ENCODE results near the gene FAAP20.
A peak's percentile ranks its signal among the peaks of the same experiment; 100 is the strongest.

Gene FAAP20

GRCh38 chr1:2213576-2214505, 19.3 kb upstream of the FAAP20 start:
- H3K4me3 ChIP-seq (ENCODE audit: low read depth, low read length): no peak overlapping the region
- peak; percentile 86 for DNase-seq (ENCODE audit: low read depth)
- no peak for TF ChIP-seq CTCF (conservative IDR thresholded peaks at IDR 0.05; ENCODE audit: low read depth, low read length)

- peak overlapping the region; percentile 46 for H3K4me3 ChIP-seq (ENCODE audit: low read depth, low read length)
- TF ChIP-seq CTCF (conservative IDR thresholded peaks at IDR 0.05; ENCODE audit: low read depth, low read length): peak; percentile 28
- DNase-seq (ENCODE audit: low read depth): peak; percentile 98
Measured at GRCh38 chr1:2212532-2213491, 18.2 kb upstream of the FAAP20 start.

- no peak for TF ChIP-seq CTCF (conservative IDR thresholded peaks at IDR 0.05; ENCODE audit: low read depth, low read length)
- H3K4me3 ChIP-seq (ENCODE audit: low read depth, low read length): peak overlapping the region; percentile 42
- no peak for DNase-seq (ENCODE audit: low read depth)
Measured at GRCh38 chr1:2212274-2212531, 17.6 kb upstream of the FAAP20 start.

- TF ChIP-seq CTCF (conservative IDR thresholded peaks at IDR 0.05; ENCODE audit: low read depth, low read length): no peak
- DNase-seq (ENCODE audit: low read depth): no peak
- H3K4me3 ChIP-seq (ENCODE audit: low read depth, low read length): no peak overlapping the region
Measured at GRCh38 chr1:2210786-2211185, 16.2 kb upstream of the FAAP20 start.

DNA sequence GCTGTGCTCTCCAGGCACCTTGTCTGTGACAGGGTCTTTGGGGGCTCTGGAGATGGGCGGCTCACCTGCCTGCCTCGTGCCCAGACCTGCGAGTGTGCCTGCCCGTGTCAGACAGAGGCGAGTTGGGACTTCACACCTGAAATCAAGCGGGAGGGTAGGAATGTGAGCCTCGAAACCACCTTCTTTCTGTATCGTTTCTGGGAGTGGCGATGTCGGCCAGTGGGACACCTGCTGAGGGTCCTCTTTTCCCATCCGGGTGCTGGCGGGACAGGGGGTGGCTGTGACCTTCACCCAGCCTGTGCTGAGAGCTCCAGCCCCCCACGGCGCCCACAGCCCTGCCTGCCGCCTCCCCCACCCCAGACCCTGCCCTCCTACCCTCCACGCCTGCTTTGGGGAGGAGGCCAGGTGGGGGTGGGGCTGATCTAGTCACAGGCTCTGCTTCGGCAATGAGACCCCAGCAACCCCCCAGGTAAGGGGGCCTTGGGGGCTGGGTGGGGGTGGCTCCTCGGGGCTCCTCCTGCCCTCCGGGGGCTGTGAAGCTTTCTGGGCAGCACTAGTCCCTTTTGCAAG, 15.6 kb upstream of the FAAP20 start:
- no peak for DNase-seq (ENCODE audit: low read depth)
- H3K4me3 ChIP-seq (ENCODE audit: low read depth, low read length): no peak overlapping the region
- TF ChIP-seq CTCF (conservative IDR thresholded peaks at IDR 0.05; ENCODE audit: low read depth, low read length): no peak

DNA sequence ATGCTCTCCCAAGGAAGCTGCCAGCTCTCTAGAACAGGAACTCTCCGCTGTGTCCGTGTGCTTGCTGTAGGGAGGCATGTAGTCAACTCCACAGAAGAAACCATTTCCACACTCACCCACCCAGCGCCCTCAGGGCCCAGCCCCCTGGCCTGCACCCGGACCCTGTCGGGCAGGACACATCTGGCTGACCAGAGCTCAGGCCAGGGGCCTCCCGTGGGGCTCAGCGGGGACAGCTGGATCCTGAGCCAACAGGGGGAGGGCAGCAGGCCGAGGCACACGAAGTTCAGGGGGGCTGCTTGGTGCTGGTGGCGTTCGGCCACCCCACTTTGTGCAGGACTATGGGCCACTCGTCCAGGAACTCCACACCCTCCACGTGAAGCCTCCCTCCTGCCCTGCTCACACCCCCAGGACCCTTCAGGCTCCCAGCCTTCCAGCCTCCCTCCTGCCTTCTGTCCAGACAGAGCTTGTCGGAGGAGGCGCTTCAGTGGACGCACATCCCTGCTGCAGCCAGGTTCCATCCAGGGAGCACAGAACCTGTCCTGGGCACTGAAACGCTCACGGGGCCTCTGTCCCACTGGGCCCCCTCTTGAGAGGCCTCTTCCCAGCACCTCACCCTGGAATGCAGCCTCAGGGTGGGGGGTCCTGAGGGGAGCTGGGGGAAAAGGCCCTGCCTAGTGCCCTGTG, 15.0 kb upstream of the FAAP20 start:
- peak; percentile 36 for DNase-seq (ENCODE audit: low read depth)
- no peak overlapping the region for H3K4me3 ChIP-seq (ENCODE audit: low read depth, low read length)
- no peak for TF ChIP-seq CTCF (conservative IDR thresholded peaks at IDR 0.05; ENCODE audit: low read depth, low read length)
